HUES48 (cell line): Measurements from ENCODE around the gene TNRC6B.

Experiments used
- H3K27ac ChIP-seq: one replicate; pipeline ENCODE4 v1.7.0; 2013; ENCODE audit warnings: low read depth, low read length, inconsistent platforms
- H3K27me3 ChIP-seq: 2 replicates; pipeline ENCODE4 v1.6.1; 2013; ENCODE audit warnings: mild to moderate bottlenecking, low read length; ENCODE audit not compliant: control insufficient read depth, insufficient read depth
- H3K36me3 ChIP-seq: 2 replicates; pipeline ENCODE4 v1.6.1; 2013; ENCODE audit warnings: low read length; ENCODE audit not compliant: control insufficient read depth, insufficient read depth
- H3K4me1 ChIP-seq: 2 replicates; pipeline ENCODE4 v1.6.1; 2013; ENCODE audit warnings: mild to moderate bottlenecking, low read length; ENCODE audit not compliant: control insufficient read depth, insufficient read depth
- H3K4me3 ChIP-seq: 2 replicates; pipeline ENCODE4 v1.5.1; 2013; ENCODE audit warnings: mild to moderate bottlenecking, low read depth, low read length
- H3K9ac ChIP-seq: 2 replicates; pipeline ENCODE4 v1.6.1; 2013; ENCODE audit warnings: mild to moderate bottlenecking, low read depth, low read length, moderate library complexity
- H3K9me3 ChIP-seq: 2 replicates; pipeline ENCODE4 v1.6.1; 2013; ENCODE audit warnings: low read length; ENCODE audit not compliant: control insufficient read depth, insufficient read depth

Gene TNRC6B

DNA sequence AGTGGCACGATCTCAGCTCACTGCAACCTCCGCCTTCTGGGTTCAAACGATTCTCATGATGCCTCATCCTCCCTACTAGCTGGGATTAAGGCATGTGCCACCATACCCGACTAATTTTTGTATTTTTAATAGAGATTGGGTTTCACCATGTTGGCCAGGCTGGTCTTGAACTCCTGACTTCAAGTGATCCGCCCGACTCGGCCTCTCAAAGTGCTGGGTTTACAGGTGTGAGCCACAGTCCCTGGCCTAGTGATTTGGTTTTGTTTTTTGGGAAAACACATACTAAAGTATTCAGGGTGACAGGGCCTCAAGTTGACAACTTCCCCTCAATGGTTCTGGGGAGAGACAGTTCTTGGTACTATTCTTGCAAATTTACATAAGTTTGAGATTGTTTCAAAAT lies 22.1 kb downstream of the TNRC6B start:
- Histone ChIP-seq H3K27ac (no peak overlapping the region), H3K9me3 (no peaks in the 10 kb centered on the region), H3K27me3 (no peaks in the 10 kb centered on the region), H3K36me3 (0 out of 2 replicates have a peak, but pooled peaks cover 4% of the 10 kb centered on the region), H3K4me1 (peaks cover 83% of the 10 kb centered on the region), H3K9ac (no peak overlapping the region), H3K4me3 (no peak overlapping the region)

DNA sequence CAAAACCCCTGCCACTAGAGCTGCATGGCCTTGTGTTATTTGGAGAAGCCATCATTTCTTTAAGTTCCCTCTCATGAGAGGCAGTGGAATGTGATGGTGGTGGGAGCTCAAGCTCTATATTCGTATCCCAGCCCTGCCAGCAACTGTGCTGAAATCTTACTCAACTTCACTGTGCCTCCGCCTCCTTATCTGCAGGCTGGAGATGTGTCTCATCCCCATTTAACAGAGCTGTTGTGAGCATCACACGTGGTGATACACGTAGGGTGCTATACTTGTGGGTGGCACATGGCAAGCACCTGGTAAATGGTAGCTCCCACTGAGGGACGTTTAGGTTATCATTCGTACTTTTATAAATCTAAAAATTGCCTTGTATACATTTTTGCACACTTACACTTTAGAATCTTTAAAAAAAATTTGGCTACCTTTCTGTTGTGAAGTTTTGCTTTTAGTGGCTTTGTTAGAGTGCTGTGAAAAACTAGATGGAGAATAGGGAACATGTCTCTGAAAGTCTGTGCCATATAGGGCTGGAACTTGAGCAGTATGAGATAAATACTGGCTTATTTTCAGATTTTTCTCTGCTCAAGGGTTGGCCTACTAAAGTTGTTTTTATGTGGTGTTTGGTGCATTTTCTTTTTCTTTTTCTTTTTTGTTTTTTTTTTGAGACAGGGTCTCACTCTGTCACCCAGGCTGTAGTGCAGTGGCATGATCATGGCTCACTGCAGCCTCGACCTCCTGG lies 23.2 kb downstream of the TNRC6B start:
- Histone ChIP-seq H3K36me3 (0 out of 2 replicates have a peak, but pooled peaks cover 8% of the 10 kb centered on the region), H3K4me3 (no peak overlapping the region), H3K9ac (no peak overlapping the region), H3K9me3 (no peaks in the 10 kb centered on the region), H3K4me1 (peaks cover 85% of the 10 kb centered on the region), H3K27me3 (no peaks in the 10 kb centered on the region), H3K27ac (no peak overlapping the region)

DNA sequence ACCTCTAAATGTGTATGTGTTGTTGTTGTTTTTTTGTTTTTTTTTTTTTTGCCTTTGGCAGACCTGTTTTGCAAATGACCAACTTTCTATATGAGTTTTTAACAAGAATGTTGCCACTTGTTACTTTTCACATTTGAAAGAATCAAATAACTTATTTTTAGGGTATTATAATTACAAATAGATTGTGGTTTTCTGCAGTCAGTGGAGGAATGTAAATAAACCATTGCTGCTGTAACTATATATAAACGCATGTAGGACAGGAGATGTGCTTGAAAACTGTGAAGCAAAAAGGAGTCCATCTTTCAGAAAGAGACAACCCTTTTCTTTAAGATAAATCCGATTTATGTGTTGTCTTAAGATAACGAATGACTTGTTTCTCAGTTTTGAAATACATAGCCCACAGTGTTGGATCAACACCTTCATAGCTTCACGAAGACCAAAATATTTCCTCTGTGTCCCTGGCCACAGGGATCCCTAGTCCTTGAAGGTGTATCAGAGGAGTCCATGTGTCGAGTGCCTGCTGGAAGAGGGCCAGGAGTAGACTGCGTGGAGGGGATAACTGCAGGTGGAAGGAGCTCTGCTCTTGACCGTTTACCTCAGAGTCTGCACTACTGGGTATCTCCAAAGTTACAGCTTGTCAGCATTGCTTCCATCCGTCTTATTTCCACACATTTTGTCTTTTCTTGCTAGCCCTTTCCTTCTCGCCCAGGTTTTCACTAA lies 24.7 kb downstream of the TNRC6B start:
- peaks cover 77% of the 10 kb centered on the region for H3K4me1 ChIP-seq
- no peak overlapping the region for H3K4me3 ChIP-seq
- H3K27ac ChIP-seq, result no peak overlapping the region

DNA sequence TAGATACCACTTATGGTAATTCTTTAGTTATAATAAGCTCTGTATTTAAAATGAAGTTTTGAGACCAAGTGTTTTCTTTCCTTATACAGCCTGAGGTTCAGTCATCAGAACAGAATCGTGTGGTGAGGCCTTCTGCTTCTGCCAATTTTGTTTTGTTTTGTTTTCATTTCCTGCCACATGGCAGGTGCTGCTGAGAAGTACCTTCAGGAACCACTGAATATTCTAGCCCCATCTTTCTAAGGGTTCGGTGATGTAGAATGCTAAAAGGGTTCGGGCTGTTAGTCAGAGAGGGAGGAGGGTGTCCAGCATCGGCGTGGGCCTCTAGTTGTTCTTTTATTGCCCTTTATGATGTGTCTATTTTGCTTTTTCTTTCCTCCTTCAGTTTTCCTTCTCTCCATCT lies 25.8 kb downstream of the TNRC6B start:
- Histone ChIP-seq H3K4me3 (no peak overlapping the region), H3K27me3 (no peaks in the 10 kb centered on the region), H3K4me1 (peaks cover 74% of the 10 kb centered on the region), H3K27ac (no peak overlapping the region), H3K36me3 (0 out of 2 replicates have a peak, but pooled peaks cover 8% of the 10 kb centered on the region), H3K9me3 (no peaks in the 10 kb centered on the region), H3K9ac (no peak overlapping the region)

More for the DNA sequence above, 24.7 kb downstream of the TNRC6B start:
- Histone ChIP-seq H3K27me3 (no peaks in the 10 kb centered on the region), H3K36me3 (0 out of 2 replicates have a peak, but pooled peaks cover 8% of the 10 kb centered on the region), H3K9ac (no peak overlapping the region), H3K9me3 (no peaks in the 10 kb centered on the region)

DNA sequence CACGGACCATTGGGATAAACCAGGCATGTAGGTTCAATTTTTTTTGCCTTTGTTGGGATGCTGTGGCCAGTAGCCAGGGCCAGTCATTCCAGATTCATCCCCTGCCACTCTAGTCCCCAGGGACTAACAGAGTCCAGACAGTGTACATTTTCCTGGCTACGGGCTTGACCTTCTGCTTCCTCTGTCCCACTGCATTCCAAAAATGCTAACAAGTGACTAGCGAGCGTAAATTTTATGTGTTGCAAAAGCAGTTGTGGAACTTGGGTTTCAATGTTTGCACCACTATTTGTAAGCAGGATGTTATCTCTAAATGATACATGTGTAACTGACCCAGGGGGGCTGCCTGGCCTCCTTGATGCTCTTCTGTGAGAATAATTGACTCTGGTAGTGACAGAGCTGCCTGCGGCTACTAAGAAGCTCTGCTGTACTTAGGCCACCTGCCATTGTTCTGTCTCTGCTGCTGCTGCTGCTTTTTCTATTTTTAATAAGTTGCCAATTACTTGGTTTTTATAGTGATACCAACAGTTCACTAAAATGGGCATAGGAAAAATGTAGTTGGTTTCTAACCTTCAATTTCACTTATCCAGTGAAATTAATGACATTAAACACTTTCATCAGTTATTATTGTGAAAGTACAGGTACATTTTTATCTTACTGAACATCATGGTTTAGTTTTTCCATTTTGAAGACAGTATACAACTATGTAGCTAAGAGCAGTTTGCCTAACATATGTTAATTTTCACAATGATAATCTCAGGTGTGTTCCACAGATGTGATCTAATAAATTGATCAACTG lies 26.8 kb downstream of the TNRC6B start:
- H3K36me3 ChIP-seq, result 0 out of 2 replicates have a peak, but pooled peaks cover 8% of the 10 kb centered on the region
- H3K9ac ChIP-seq, result no peak overlapping the region
- H3K27ac ChIP-seq, result no peak overlapping the region
- no peaks in the 10 kb centered on the region for H3K9me3 ChIP-seq
- H3K4me3 ChIP-seq, result no peak overlapping the region
- H3K4me1 ChIP-seq, result peaks cover 75% of the 10 kb centered on the region
- H3K27me3 ChIP-seq, result no peaks in the 10 kb centered on the region

DNA sequence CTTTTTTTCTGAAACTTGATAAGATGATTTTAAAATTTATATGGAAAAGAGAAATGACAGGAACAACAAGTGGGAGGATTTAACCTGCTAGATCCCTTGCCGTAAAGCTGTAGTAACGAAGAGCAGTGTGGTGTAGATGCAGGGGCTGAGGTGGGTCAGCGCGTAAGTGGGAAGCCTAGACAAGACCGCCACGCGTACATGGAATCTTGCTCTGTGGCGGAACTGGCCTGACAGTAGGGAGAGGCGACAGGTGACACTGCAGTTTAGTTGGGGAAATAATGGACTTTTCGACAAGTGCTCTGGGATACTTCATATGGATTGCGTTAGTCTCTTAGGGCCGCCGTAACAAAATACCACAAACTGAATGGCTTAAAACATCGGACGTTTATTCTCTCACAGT lies 28.8 kb downstream of the TNRC6B start:
- H3K9ac ChIP-seq, result no peak overlapping the region
- no peaks in the 10 kb centered on the region for H3K27me3 ChIP-seq
- H3K36me3 ChIP-seq, result 0 out of 2 replicates have a peak, but pooled peaks cover 8% of the 10 kb centered on the region
- peaks cover 81% of the 10 kb centered on the region for H3K4me1 ChIP-seq
- H3K4me3 ChIP-seq, result no peak overlapping the region
- no peak overlapping the region for H3K27ac ChIP-seq
- no peaks in the 10 kb centered on the region for H3K9me3 ChIP-seq

DNA sequence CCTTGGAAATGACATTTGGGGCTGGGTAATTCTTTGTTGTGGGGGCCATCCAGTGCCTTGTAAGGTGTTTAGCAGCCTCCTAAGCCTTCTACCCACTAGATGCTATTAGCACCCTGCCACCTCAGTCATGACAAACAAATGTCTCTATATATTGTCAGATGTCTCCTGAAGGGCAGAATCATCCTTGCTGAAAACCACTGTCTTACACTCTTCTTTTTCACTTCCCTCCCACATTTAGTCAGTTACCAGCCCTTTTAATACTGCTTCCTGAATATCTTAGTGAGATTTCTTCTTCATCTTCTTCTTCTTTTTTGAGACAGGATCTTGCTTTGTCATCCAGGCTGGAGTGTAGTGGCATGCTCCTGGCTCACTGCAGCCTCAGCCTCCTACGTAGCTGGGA lies 33.1 kb downstream of the TNRC6B start:
- Histone ChIP-seq H3K36me3 (no peaks in the 10 kb centered on the region), H3K9ac (no peak overlapping the region), H3K27me3 (no peaks in the 10 kb centered on the region), H3K4me1 (peaks cover 55% of the 10 kb centered on the region), H3K4me3 (no peak overlapping the region), H3K27ac (peak overlapping the region; percentile 94), H3K9me3 (no peaks in the 10 kb centered on the region)

DNA sequence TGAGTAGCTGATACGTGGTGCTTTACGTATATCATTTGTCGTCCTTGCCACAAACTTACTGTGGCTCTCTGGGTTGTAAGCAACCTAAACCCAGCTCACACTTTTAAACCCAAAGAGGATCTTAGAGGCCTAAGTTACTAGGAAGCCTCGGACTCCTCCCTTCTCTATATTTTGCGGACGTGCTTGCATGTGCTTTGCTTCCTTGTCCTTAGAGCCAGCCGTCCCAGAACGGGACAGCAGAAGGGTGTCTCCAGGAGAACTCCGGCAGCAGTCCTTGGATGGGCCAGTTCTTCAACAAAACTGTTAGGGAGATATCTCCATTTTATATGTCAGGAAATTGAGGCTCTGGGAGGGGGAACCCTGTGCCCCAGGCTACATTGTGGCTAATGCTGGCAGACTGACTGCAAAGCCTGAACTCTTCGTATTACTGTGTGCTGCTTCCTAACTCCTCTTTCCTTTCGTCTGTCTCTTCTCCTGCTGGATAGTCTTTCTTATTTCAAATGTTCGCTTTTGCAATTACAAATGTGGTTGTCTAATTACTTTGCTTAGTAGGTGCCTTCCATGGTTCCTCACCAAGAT lies 33.8 kb downstream of the TNRC6B start:
- peak overlapping the region; percentile 12 for H3K27ac ChIP-seq
- H3K4me3 ChIP-seq, result no peak overlapping the region

DNA sequence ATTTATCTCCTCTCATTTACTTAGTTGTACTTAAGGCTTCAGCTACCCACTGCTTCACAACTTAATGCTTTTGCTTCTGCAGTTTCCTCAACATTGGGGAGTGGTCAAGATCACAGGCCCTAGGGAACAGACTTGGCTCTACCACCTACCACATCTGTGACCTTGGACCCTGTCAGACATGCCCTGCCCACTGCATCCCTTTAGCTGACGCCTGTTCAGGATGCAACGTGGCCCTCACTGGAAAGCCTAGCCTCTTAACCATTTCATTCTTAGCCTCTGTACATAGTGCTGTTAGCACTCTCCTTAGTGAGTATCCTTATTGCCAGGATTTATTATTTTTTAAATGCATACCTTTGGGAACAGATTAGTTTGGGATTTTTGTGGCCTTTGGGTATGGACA lies 34.4 kb downstream of the TNRC6B start:
- Histone ChIP-seq H3K4me1 (peaks cover 61% of the 10 kb centered on the region), H3K9ac (no peak overlapping the region), H3K27me3 (no peaks in the 10 kb centered on the region), H3K27ac (no peak overlapping the region), H3K36me3 (no peaks in the 10 kb centered on the region; the same call in 1 of the 2 replicates), H3K4me3 (no peak overlapping the region), H3K9me3 (no peaks in the 10 kb centered on the region)

More for the DNA sequence above, 33.8 kb downstream of the TNRC6B start:
- no peak overlapping the region for H3K9ac ChIP-seq
- no peaks in the 10 kb centered on the region for H3K9me3 ChIP-seq
- peaks cover 58% of the 10 kb centered on the region for H3K4me1 ChIP-seq
- no peaks in the 10 kb centered on the region for H3K36me3 ChIP-seq
- no peaks in the 10 kb centered on the region for H3K27me3 ChIP-seq

DNA sequence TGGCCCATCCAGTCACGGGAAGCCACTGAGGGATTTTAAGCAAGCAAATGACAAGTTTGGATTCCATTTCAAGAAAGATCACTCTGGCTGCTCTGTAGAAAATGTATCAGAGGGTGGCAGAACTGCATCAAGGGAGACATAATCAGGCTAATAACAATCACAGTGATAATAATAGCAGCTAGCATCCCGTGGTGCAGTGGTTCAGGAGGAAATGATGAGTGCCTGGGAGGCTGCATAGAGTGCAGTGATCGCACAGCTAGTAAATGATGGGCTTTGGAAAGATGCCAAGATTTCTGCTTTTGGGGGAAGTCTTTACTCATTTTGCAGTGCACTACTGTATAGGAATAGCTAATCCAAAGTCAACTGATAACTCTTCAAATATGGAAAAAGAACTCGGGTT lies 35.8 kb downstream of the TNRC6B start:
- H3K9ac ChIP-seq, result no peak overlapping the region
- peaks cover 59% of the 10 kb centered on the region for H3K4me1 ChIP-seq
- H3K4me3 ChIP-seq, result no peak overlapping the region
- H3K27ac ChIP-seq, result no peak overlapping the region
- no peaks in the 10 kb centered on the region for H3K9me3 ChIP-seq
- no peaks in the 10 kb centered on the region for H3K27me3 ChIP-seq
- peaks cover under 1% of the 10 kb centered on the region; the same call in 1 of the 2 replicates for H3K36me3 ChIP-seq
